ENCODE results near the gene MCM7.

The MCM7 gene

DNA sequence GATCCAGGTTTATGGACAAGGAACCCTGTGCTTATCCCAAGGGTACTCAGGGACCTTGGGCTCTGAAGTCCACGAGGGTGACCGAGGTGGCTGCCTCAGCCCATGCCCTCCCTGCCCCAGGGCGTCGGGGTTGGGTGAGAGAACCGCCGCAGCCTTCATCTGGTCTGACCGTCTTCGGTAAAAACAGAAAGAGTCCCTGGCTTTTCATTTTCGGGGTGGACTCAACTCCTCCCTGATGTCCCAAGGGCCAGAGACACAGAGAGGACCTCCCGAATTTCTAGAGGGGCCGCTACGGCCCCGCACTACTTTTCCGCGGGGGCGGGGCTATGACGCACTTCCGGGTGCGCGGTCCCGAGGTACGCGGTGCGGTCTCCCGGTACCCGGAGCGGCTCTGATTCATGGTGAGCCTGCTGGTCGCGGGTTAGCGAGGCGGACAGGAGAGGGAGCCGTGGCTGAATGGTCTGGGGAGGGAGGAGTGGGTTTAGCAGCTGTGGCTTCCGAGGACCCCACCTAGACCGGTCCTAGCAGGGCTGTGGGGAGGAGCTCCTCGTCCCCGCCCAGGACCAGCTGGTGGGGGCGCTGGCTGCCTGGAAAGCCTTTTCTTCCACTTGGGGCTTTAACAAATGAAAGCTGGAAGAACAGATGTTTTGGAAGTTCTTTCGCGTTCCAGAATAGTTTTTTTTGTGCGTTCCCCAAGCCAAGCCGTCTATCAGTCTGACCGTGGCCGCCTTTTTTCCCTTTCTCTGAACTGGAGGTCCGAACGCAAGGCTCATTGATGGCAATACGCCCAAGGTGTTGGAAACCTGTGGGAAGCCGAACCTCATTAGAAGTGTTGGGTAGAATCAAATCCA lies 51.5 kb downstream of the MCM7 start, which contains the start of gene ZSCAN21:
ZSCAN21 (plus strand) TSS at position 334 of the 851 bp plus-strand sequence. CDS start 7,233 bp downstream, outside the sequence.
- DNase-seq (ENCODE audit: extremely low read depth, low read depth): peak; percentile 34
- no peak; the same call in none of the 2 replicates for TF ChIP-seq CTCF (IDR thresholded peaks at IDR 0.05; ENCODE audit: low read depth, low read length)

GRCh38 chr7:100048680-100049079 lies 52.5 kb downstream of the MCM7 start:
- no peak for DNase-seq (ENCODE audit: extremely low read depth, low read depth)
- no peak for TF ChIP-seq CTCF (IDR thresholded peaks at IDR 0.05; ENCODE audit: low read depth, low read length)

DNA sequence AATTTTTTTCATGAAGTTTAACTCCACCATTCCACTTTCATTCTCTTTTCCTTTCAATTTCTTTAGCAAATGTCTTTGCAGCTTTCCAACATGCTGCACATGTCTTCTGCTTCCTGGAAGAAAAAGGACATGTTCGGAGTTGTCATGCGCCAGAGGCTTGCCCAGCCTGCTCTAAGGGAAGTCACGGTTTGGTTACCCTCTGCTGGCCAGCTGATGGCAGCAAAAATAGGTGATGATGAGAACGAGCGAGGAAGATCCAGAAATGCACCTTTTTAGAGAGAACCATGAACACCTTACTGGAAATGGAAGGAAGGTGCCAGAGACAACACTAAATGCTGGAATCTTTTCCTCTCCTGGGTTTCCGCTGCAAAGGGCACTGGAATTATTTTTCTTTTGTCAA lies 56.5 kb downstream of the MCM7 start:
- no peak for TF ChIP-seq CTCF (IDR thresholded peaks at IDR 0.05; ENCODE audit: low read depth, low read length)
- DNase-seq (ENCODE audit: extremely low read depth, low read depth): no peak
